Neuronal stem cell (in vitro differentiated cells): ENCODE results near the gene ITSN1.

Source experiments
- DNase-seq: peaks from one replicate; pipeline ENCODE4 v3.0.0-alpha.2; 2013; ENCODE audit warnings: low spot score
- H2AFZ ChIP-seq: one replicate; pipeline ENCODE4 v1.6.1; 2013; ENCODE audit warnings: mild to moderate bottlenecking, low read length, inconsistent platforms
- H2AK5ac ChIP-seq: 2 replicates; pipeline ENCODE4 v1.6.1; 2013; ENCODE audit warnings: low read depth, mild to moderate bottlenecking, inconsistent platforms, low read length, moderate library complexity, mixed read lengths
- H2BK120ac ChIP-seq: 2 replicates; pipeline ENCODE4 v1.6.1; 2013; ENCODE audit warnings: low read depth, mild to moderate bottlenecking, inconsistent platforms, low read length, moderate library complexity, mixed read lengths
- H2BK12ac ChIP-seq: one replicate; pipeline ENCODE4 v1.6.1; 2013; ENCODE audit warnings: low read length, inconsistent platforms
- H2BK15ac ChIP-seq: 2 replicates; pipeline ENCODE4 v1.6.1; 2013; ENCODE audit warnings: mild to moderate bottlenecking, low read length, inconsistent platforms, mixed read lengths
- H2BK5ac ChIP-seq: one replicate; pipeline ENCODE4 v1.6.1; 2013; ENCODE audit warnings: inconsistent platforms, mild to moderate bottlenecking, low read length, moderate library complexity
- H3K14ac ChIP-seq: one replicate; pipeline ENCODE4 v1.6.1; 2013; ENCODE audit warnings: low read length, inconsistent platforms
- H3K18ac ChIP-seq: 2 replicates; pipeline ENCODE4 v1.6.1; 2013; ENCODE audit warnings: low read length, inconsistent platforms
- H3K23ac ChIP-seq: 2 replicates; pipeline ENCODE4 v1.6.1; 2013; ENCODE audit warnings: low read depth, mild to moderate bottlenecking, mixed read lengths, low read length, inconsistent platforms; ENCODE audit not compliant: poor library complexity
- H3K27ac ChIP-seq: replicated peaks from 3 replicates; pipeline ENCODE4 v1.5.1; 2013; ENCODE audit warnings: low read length, inconsistent platforms
- H3K27me3 ChIP-seq, 3 experiments: 2 replicates each; pipeline ENCODE4 v1.6.1; 2013; ENCODE audit warnings: low read length in 3 of 3, mild to moderate bottlenecking in 2 of 3, inconsistent platforms in 1 of 3, low read depth in 1 of 3, mixed read lengths in 1 of 3, moderate library complexity in 1 of 3; ENCODE audit not compliant: control insufficient read depth in 3 of 3, insufficient read depth in 3 of 3
- H3K36me3 ChIP-seq, 2 donors: replicated peaks in 1 of 2; 2 replicates each; pipeline ENCODE4 v1.6.1; 2013; ENCODE audit warnings: low read length in 2 of 2; ENCODE audit not compliant: control insufficient read depth in 2 of 2, insufficient read depth in 2 of 2
- H3K4ac ChIP-seq: 2 replicates; pipeline ENCODE4 v1.6.1; 2013; ENCODE audit warnings: inconsistent platforms, mild to moderate bottlenecking, low read length, moderate library complexity
- H3K4me1 ChIP-seq, 2 donors: 1 replicate in 1 of 2; 2 replicates in 1 of 2; pipeline ENCODE4 v1.6.1; 2013; ENCODE audit warnings: low read length in 2 of 2, low read depth in 1 of 2; ENCODE audit not compliant: control insufficient read depth in 2 of 2, insufficient read depth in 1 of 2
- H3K4me2 ChIP-seq: one replicate; pipeline ENCODE4 v1.6.1; 2013; ENCODE audit warnings: mild to moderate bottlenecking, low read length, inconsistent platforms; ENCODE audit not compliant: insufficient read depth, poor library complexity, severe bottlenecking
- H3K4me3 ChIP-seq, 2 donors: 2 replicates each; pipeline ENCODE4 v1.5.1; 2013; ENCODE audit warnings: low read length in 2 of 2, mild to moderate bottlenecking in 2 of 2, inconsistent platforms in 1 of 2, moderate library complexity in 1 of 2
- H3K79me1 ChIP-seq: one replicate; pipeline ENCODE4 v1.6.1; 2013; ENCODE audit warnings: low read depth, mild to moderate bottlenecking, inconsistent platforms, low read length, moderate library complexity
- H3K9ac ChIP-seq: one replicate; pipeline ENCODE4 v1.6.1; 2013; ENCODE audit warnings: mild to moderate bottlenecking, low read depth, low read length, inconsistent platforms; ENCODE audit not compliant: poor library complexity
- H3K9me3 ChIP-seq, 2 donors: replicated peaks in 1 of 2; 2 replicates each; pipeline versions ENCODE3 to v1.6.1; 2013; ENCODE audit warnings: low read length in 2 of 2, mild to moderate bottlenecking in 2 of 2, inconsistent platforms in 1 of 2, low read depth in 1 of 2, mixed read lengths in 1 of 2, moderate library complexity in 1 of 2; ENCODE audit not compliant: control insufficient read depth in 2 of 2, insufficient read depth in 1 of 2
- H4K8ac ChIP-seq: one replicate; pipeline ENCODE4 v1.6.1; 2013; ENCODE audit warnings: low read depth, mild to moderate bottlenecking, inconsistent platforms, low read length, moderate library complexity
- H4K91ac ChIP-seq: one replicate; pipeline ENCODE4 v1.6.1; 2013; ENCODE audit warnings: low read length, low read depth, mild to moderate bottlenecking, inconsistent platforms; ENCODE audit not compliant: poor library complexity
- whole genome bisulfite sequencing, 2 donors: extraction: QIAGEN DNeasy Blood & Tissue Kit; methylation state at CpG; one replicate each; pipeline ENCODE4 v1.1.7; 2013; ENCODE audit warnings: missing lambda C conversion rate in 2 of 2, mixed read lengths in 1 of 2; ENCODE audit not compliant: insufficient read length in 2 of 2, insufficient replicate concordance in 1 of 2; ENCODE audit errors: extremely low coverage in 2 of 2; 5-methylcytosine and 5-hydroxymethylcytosine counted together

Gene ITSN1

GRCh38 chr21:33662046-33662445 is 19.7 kb downstream of the ITSN1 start:
- H3K18ac ChIP-seq, result no peak overlapping the region
- no peak overlapping the region for H3K14ac ChIP-seq
- no peak for DNase-seq
- H3K36me3 ChIP-seq, result peaks cover 0 to 19% of the 10 kb centered on the region in 2 donors
- H3K23ac ChIP-seq, result no peak overlapping the region
- H3K9me3 ChIP-seq, result peaks cover 0 to 21% of the 10 kb centered on the region in 2 donors
- H3K27ac ChIP-seq, result no peak overlapping the region
- no peaks in the 10 kb centered on the region for H3K79me1 ChIP-seq
- no peak overlapping the region for H2AFZ ChIP-seq
- no peak overlapping the region for H2BK12ac ChIP-seq
- no peak overlapping the region for H3K4ac ChIP-seq
- H2BK5ac ChIP-seq, result no peak overlapping the region
- no peak overlapping the region for H4K8ac ChIP-seq
- no peak overlapping the region for H4K91ac ChIP-seq
- H3K4me3 ChIP-seq, result no peak overlapping the region
- H2BK120ac ChIP-seq, result no peak overlapping the region
- H3K4me1 ChIP-seq, result no peaks in the 10 kb centered on the region
- no peak overlapping the region for H2BK15ac ChIP-seq
- no peaks in the 10 kb centered on the region for H3K27me3 ChIP-seq
- H3K9ac ChIP-seq, result no peak overlapping the region
- no peak overlapping the region for H3K4me2 ChIP-seq
- H2AK5ac ChIP-seq, result no peak overlapping the region
- no CpG with 5 or more reads among the region's 3 CpGs for WGBS, 2 donors

GRCh38 chr21:33663241-33663640 is 20.9 kb downstream of the ITSN1 start:
- Histone ChIP-seq H2BK120ac (no peak overlapping the region), H3K9me3 (peaks cover 0 to 21% of the 10 kb centered on the region in 2 donors), H2AFZ (no peak overlapping the region), H2BK12ac (no peak overlapping the region), H3K4ac (no peak overlapping the region), H3K14ac (no peak overlapping the region), H4K8ac (no peak overlapping the region), H2AK5ac (no peak overlapping the region), H2BK15ac (no peak overlapping the region), H3K4me3 (no peak overlapping the region), H3K36me3 (peaks cover 0 to 16% of the 10 kb centered on the region in 2 donors), H2BK5ac (no peak overlapping the region), H3K27me3 (no peaks in the 10 kb centered on the region), H3K23ac (no peak overlapping the region), H3K27ac (no peak overlapping the region), H3K4me2 (no peak overlapping the region), H4K91ac (no peak overlapping the region), H3K18ac (no peak overlapping the region), H3K4me1 (no peaks in the 10 kb centered on the region), H3K79me1 (peaks cover 1% of the 10 kb centered on the region), H3K9ac (no peak overlapping the region)
- no CpG with 5 or more reads among the region's 2 CpGs for WGBS, 2 donors
- DNase-seq, result no peak

GRCh38 chr21:33664135-33664534 is 21.8 kb downstream of the ITSN1 start:
- no peaks in the 10 kb centered on the region for H3K27me3 ChIP-seq
- H2BK15ac ChIP-seq, result no peak overlapping the region
- peaks cover 0 to 21% of the 10 kb centered on the region in 2 donors for H3K9me3 ChIP-seq
- H2AK5ac ChIP-seq, result no peak overlapping the region
- no peak overlapping the region for H2AFZ ChIP-seq
- H3K4me1 ChIP-seq, result no peaks in the 10 kb centered on the region
- peaks cover 3% of the 10 kb centered on the region for H3K79me1 ChIP-seq
- DNase-seq, result no peak
- H2BK12ac ChIP-seq, result no peak overlapping the region
- no CpG with 5 or more reads among the region's 3 CpGs for WGBS, 2 donors
- no peak overlapping the region for H3K9ac ChIP-seq
- no peak overlapping the region for H3K14ac ChIP-seq
- H3K36me3 ChIP-seq, result peaks cover 0 to 7% of the 10 kb centered on the region in 2 donors
- no peak overlapping the region for H3K4ac ChIP-seq
- no peak overlapping the region for H4K91ac ChIP-seq
- no peak overlapping the region for H3K18ac ChIP-seq
- H3K4me3 ChIP-seq, result no peak overlapping the region
- H3K23ac ChIP-seq, result no peak overlapping the region
- no peak overlapping the region for H2BK120ac ChIP-seq
- H4K8ac ChIP-seq, result no peak overlapping the region
- H3K4me2 ChIP-seq, result no peak overlapping the region
- H2BK5ac ChIP-seq, result no peak overlapping the region
- no peak overlapping the region for H3K27ac ChIP-seq

- Histone ChIP-seq H3K36me3 (peaks cover 0 to 10% of the 10 kb centered on the region in 2 donors), H3K14ac (no peak overlapping the region), H3K4me1 (no peaks in the 10 kb centered on the region), H3K23ac (no peak overlapping the region), H4K8ac (no peak overlapping the region), H3K27me3 (no peaks in the 10 kb centered on the region), H3K9ac (no peak overlapping the region), H4K91ac (no peak overlapping the region), H3K18ac (no peak overlapping the region), H2AFZ (no peak overlapping the region), H3K27ac (no peak overlapping the region), H2BK15ac (no peak overlapping the region), H3K4ac (no peak overlapping the region), H2BK12ac (no peak overlapping the region), H3K79me1 (peaks cover 5% of the 10 kb centered on the region), H2AK5ac (no peak overlapping the region), H3K9me3 (peaks cover 0 to 12% of the 10 kb centered on the region in 2 donors), H3K4me3 (no peak overlapping the region), H2BK5ac (no peak overlapping the region), H3K4me2 (no peak overlapping the region), H2BK120ac (no peak overlapping the region)
- DNase-seq, result no peak
- WGBS, 2 donors, result no CpG with 5 or more reads among the region's 2 CpGs
Observed at GRCh38 chr21:33666153-33666552, 23.9 kb downstream of the ITSN1 start.
